HG02840 (cell line): ENCODE results near the gene SYT15.

Source experiments
- ATAC-seq: cut with Tn5 transposase; IDR thresholded peaks from one replicate; pipeline ENCODE4 v1.9.1; 2021; ENCODE audit warnings: mild to moderate bottlenecking, moderate library complexity, moderate number of reproducible peaks; ENCODE audit not compliant: unreplicated experiment, low FRiP score

SYT15 gene

GRCh38 chr10:46544989-46545791, 33.7 kb upstream of the SYT15 start:
- no peak for ATAC-seq

- ATAC-seq, result no peak
Measured at GRCh38 chr10:46545861-46546590, 32.9 kb upstream of the SYT15 start.

DNA sequence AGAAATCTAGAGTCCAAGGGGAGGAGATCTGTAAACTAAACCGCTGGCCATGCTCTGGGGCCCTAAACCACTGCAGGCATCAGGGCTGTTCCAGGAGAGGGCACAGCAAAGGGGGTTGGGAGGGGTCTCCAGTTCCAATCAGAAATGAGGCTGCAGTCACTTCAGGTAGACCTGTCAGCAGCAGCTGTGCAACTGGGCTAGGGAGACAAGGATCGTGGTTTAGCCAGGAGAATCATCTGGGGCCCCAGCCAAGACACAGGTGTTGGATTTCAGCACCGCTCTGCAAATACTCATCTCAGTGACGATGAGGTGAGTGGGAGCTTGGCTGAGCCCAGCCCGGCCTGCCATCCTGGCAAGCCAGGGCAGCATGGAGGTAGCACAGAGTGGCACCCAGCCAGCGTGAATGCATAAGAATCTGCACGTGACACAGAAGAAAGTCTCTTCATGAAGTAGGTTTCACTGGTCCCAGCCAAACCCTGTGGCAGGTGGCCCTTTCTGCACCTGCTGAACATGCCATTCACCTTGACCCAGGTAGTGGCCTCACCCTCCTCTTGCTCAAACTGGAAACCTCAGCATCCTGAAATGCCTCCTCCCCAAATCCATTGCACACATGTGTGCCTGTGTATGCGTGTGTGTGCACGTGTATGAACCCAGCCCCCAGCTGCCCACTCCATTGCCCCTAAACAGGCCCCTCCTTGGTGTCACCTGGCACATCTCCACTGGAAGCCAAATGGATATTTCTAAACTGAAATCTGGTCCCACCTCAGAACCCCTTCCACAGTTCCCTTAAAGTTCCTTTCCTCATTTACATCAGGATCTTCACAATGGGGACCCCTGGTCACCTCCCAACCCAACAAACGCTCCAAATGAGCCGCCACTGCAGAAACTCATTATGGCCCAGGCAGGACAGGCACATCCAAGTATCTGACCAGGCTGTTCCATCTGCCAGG, 32.1 kb upstream of the SYT15 start:
- no peak for ATAC-seq

- ATAC-seq, result no peak
Measured at GRCh38 chr10:46547541-46548497, 31.1 kb upstream of the SYT15 start.

GRCh38 chr10:46548498-46549090, 30.3 kb upstream of the SYT15 start:
- no peak for ATAC-seq

- no peak for ATAC-seq
Measured at GRCh38 chr10:46549171-46550075, 29.5 kb upstream of the SYT15 start.

- no peak for ATAC-seq
Measured at GRCh38 chr10:46550076-46550790, 28.7 kb upstream of the SYT15 start.

GRCh38 chr10:46550795-46551700, 27.9 kb upstream of the SYT15 start:
- no peak for ATAC-seq

- no peak for ATAC-seq
Measured at GRCh38 chr10:46551701-46552525, 27.0 kb upstream of the SYT15 start.

DNA sequence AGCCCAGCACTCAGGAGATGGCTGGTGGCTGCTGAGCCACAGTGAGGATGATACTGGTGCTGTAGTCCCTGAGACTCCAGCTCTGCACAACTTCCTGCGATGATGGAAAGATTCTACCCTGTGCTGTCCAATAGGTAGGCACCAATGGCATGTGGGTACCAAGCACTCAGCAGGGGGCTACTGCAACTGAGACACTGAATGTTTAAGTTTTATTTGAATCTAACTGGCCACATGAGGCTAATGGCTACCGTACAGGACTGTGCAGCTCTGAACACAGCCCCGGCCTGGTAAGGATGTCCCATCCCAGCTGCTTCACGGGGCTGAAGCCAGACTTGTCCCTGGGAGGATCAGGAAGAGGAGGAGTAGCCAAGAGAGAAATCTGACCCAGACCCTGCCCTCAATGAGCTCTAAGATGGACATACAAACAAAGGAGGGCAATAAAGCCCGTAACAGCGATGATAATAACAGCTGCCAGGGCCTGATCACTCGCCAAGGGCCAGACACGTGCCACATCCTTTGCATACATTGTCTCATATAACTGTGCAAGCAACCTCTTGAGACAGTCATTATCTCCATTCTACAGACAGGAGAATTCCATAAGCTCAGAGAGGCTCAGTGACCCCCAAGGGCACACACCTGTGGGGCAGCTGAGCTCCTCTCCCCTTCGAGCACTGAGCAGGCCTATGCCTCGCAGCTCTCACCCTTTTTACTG, 26.2 kb upstream of the SYT15 start:
- no peak for ATAC-seq

DNA sequence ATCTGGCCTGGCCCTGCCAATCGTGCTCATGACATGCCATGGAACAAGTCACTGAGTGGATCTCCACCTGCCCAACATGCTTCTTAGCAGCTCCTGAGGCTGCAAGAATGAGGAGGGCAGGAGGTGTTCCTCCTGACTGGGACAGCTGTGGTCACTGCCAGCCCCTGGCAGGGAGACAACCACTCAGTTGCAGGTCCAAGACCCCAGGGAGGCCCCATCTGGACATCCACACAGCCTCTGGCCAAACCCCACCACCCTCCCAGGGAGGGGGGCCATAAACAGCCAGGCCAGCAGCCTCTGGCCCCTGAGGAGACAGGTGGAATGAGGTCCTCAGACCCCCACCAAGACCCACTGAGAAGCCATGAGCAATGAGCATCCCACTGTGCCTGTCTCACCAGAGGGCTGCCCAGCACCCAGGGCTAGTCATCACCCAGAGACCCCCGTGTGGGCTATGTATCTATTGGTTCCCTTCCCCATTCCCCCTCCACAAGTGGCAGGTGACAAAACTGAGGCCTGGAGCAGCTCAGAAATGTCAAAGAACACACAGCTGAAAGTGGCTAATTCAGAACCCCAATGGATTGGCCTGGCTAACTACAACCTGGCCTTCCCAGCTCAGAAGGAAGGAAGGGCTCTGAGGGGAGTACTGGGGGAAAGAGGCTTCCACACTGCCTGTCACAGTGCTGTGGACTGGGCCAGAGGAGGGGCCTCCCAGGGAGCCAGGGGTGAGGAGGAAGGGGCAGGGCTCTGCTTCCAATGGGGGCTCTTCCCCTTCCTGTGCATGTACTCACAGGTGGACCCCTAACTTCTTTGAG, 25.5 kb upstream of the SYT15 start:
- no peak for ATAC-seq

- no peak for ATAC-seq
Measured at GRCh38 chr10:46554166-46554781, 24.7 kb upstream of the SYT15 start.

DNA sequence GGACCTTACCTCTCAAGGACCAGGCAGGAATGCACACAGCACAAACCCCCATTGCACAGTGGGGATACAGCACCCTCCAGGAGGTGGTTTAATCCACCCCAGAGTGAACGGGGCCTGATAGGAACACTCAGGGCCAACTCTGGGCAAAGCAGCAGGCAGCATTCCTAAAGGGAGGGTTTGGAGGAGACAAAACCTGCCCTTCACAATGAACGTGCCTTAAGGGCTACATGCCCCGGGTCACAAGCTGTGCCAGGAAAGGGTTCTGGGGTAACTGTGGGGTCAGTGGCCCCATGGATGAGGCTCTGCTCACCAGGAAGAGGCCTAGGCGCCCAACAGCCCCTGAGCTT, 23.6 kb upstream of the SYT15 start:
- no peak for ATAC-seq
